Esophagus mucosa (tissue), 1 donor: ENCODE results near the gene LRRC51. TPM values are rescaled to one million over a fixed set of nuclear protein-coding genes. Genes with fewer than 3 reads are reported as not detected.

Source experiments
- ATAC-seq: fragments of 200-7000 bp; cut with Tn5 transposase; one replicate; pipeline ENCODE4 v1.9.1; 2020
- total RNA-seq: library from RNA; stranded (reverse); gene quantifications from one replicate; pipeline ENCODE4 v1.2.4, GENCODE V29; 2023
- donor health status: DM: yes; HTN: yes; CAD: no.

The LRRC51 gene
- total RNA-seq, 1 donor from 2014 or later: 5.5 TPM

GRCh38 chr11:72070491-72070890, 10.2 kb upstream of the LRRC51 start:
- ATAC-seq: no peak

DNA sequence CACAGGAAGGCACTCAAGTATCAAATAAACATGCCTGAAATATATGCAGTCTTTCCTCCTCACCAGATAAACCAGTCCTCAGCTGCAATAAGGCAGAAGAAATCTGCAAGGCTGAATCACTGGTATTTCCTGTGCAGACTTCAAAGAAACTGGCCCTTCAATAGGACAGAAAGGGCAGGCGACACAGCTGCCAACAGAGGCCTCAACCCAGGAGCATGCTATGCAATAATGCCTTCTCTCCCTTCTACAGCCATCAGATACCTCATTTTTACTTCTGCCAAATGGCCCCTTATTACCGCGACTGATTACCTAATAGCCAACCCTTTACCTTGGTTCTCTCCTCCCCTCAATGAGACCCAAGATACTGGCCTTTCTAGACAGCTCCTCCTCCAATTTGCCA, 8.3 kb upstream of the LRRC51 start:
- peak; percentile 81 for ATAC-seq

GRCh38 chr11:72075109-72075508, 5.5 kb upstream of the LRRC51 start:
- no peak for ATAC-seq

DNA sequence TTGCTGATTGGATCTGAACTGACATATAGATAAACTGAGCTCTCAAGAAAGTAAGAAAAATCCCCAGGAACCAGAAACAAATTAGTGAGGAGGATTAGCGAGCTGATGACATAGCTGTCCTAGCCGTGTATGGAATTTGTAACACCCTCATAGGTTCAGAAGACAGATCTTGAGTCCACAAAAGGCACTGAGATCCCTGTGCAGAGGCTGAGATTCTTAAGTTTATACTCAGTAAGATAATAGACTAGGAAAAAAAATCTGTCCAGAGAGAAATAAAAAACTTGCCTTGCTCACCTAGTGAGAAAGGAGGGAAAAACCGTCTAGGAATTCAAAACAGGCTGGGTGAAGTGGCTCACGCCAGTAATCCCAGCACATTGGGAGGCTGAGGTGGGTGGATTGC, 4.9 kb upstream of the LRRC51 start:
- no peak for ATAC-seq

GRCh38 chr11:72078477-72078876, 2.2 kb upstream of the LRRC51 start:
- no peak for ATAC-seq

DNA sequence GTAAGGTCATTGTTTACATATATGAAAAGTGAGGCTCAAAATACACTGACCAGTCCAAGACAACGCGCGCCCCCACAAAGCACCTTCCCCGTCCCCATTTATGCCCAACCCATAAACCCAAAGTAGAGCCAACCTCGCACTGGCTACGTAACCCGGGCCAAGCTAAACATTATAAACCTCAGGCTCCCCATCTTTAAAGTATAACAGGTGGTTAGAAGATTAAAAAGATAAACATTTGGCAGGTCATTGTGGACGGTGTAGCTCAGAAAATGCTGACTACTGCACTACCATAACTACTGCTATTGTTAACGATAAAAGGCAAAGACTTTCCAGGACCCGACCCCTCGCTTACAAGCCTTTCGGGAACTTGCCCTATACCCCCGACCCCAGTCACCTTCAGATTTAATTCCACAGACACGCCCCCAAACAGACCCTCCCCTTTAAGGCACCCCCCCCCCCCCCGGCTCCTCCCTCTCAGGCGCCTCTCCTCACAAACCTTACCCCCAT, 778 bp upstream of the LRRC51 start:
- peak; percentile 0 for ATAC-seq

DNA sequence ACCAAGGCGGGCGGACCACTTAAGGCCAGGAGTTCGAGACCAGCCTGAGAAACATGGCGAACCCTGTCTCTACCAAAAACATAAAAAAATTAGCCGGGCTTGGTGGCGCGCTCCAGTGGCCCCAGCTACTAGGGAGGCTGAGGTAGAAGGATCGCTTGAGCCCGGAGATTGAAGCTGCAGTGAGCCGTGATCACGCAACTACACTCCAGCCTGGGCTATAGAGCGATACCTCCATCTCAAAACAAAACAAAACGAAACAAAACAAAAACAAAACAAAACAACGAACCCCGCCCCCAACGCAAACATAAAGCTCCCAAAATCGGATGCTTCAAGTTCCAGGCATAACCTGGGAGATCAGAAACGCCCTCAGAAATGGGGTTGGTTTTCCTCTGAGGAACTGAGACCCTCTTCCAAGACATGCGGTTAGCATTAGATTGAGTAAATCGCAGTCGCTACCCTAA, 564 bp downstream of the LRRC51 start:
- ATAC-seq: no peak

DNA sequence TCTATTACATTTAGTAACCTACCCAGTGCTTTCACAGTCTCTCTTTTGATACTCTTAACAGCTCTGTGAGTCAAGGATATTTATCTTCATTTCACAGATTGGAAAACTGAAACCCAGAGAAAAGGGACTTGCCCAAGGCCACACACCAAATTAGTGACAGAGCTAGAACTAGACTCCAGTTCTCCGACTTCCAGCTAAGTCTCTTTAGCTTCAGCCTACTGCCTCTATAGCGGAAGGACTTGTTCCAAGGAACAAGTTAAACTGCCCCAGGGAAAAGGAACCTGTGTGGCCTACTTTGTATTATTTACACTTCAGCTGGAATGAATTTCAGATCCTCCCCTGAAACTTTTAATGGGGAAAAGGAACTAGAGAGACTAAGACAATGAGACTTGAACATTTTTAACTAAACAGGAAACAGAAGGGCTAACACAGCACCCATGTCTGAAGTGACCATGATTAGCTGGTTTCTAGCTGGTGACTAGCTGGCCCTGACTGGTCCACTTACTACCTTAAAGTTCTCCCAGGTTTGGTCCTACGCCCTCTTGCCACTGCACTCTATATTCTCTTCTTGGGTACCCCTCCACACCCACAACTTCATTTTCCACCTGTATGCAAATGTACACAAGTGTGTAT, 1.3 kb downstream of the LRRC51 start:
- peak; percentile 43 for ATAC-seq

DNA sequence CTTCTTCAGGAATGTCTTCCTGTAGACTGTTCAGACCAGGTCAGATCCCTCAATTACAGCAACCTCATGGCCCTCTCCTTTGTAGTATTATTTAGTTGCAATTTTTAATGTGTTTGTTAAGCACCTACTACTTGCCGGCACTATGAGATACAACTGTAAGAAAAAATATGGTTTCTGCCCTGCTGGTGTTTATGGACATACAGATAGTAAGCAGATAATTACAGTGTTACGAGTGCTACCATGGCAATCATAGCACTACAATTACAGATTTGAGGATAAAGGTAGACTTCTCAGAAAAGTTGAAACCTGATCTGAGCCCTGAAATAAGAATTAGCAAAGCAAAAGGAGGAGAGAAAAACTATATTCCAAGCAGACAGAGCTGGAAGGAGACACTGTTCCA, 2.8 kb downstream of the LRRC51 start:
- ATAC-seq: no peak

DNA sequence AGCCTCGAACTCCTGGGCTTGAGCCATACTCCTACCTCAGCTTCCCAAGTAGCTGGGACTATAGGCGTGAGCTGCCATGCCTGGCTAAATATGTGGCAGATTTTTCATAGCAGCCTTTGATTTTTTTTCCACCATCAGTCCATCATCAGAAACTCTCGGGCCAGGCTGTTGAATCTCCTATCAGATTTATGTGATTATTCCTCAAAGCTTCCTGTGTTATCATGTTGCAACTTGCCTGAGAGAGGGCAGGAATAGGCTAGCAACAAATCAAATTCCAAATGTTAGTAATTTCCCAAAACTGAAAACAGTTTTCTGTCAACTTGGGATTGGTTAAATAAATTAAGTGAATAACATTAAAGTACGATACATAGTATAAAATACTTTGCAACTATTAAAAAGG, 3.4 kb downstream of the LRRC51 start:
- ATAC-seq: no peak

GRCh38 chr11:72084965-72085364, 4.3 kb downstream of the LRRC51 start:
- no peak for ATAC-seq

- ATAC-seq: no peak
Measured at GRCh38 chr11:72085621-72086351, 5.1 kb downstream of the LRRC51 start.

GRCh38 chr11:72088076-72088808, 7.6 kb downstream of the LRRC51 start:
- ATAC-seq: peak; percentile 76

GRCh38 chr11:72091292-72091691, 10.6 kb downstream of the LRRC51 start:
- ATAC-seq: peak; percentile 82

GRCh38 chr11:72098741-72099140, 18.1 kb downstream of the LRRC51 start:
- no peak for ATAC-seq

DNA sequence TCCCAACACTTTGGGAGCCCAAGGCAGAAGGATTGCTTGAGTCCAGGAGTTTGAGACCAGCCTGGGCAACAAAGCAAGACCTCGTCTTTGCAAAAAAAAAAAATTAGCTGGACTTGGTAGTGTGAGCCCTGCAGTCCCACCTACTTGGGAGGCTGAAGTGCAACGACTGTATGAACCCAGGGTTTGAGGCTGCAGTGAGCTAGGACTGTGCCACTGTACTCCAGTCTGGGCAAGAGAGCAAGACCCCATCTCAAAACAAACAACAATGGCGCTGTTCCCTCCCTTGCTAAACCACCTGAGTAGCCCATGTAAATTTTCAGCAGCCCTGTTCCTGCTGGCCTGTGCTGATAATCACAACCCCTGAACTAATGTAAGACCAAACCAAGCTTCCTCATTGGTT, 19.4 kb downstream of the LRRC51 start:
- ATAC-seq: no peak

- no peak for ATAC-seq
Measured at GRCh38 chr11:72100462-72100861, 19.8 kb downstream of the LRRC51 start.

GRCh38 chr11:72102162-72102561, 21.5 kb downstream of the LRRC51 start:
- ATAC-seq: no peak

GRCh38 chr11:72102631-72102945, 21.9 kb downstream of the LRRC51 start:
- ATAC-seq: no peak

- ATAC-seq: peak; percentile 97
Measured at GRCh38 chr11:72102946-72103753, 22.5 kb downstream of the LRRC51 start, which contains the start of gene LAMTOR1. Gene LAMTOR1 (minus strand): TSS chr11:72103297. CDS start chr11:72103224, 73 bp downstream.

- ATAC-seq: no peak
Measured at GRCh38 chr11:72103754-72104167, 23.1 kb downstream of the LRRC51 start.

DNA sequence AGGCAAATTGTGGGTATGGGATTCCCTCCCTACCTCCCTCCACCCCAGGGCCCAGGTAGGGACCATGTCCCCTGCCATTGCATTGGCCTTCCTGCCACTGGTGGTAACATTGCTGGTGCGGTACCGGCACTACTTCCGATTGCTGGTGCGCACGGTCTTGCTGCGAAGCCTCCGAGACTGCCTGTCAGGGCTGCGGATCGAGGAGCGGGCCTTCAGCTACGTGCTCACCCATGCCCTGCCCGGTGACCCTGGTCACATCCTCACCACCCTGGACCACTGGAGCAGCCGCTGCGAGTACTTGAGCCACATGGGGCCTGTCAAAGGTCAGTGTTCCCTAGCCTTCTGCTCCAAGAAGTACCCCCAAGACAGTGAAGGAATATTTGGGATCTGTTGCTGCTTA, 25.2 kb downstream of the LRRC51 start, which contains the start of gene TOMT:
TOMT (plus strand) TSS at position 37 of the 400 bp plus-strand sequence; CDS start at position 65, 28 bp downstream.
- no peak for ATAC-seq
